HG03460 (cell line): Measurements from ENCODE around the gene FYCO1.

Experiments used
- ATAC-seq: cut with Tn5 transposase; IDR thresholded peaks from one replicate; pipeline ENCODE4 v1.9.1; 2021; ENCODE audit not compliant: unreplicated experiment

The FYCO1 gene

DNA sequence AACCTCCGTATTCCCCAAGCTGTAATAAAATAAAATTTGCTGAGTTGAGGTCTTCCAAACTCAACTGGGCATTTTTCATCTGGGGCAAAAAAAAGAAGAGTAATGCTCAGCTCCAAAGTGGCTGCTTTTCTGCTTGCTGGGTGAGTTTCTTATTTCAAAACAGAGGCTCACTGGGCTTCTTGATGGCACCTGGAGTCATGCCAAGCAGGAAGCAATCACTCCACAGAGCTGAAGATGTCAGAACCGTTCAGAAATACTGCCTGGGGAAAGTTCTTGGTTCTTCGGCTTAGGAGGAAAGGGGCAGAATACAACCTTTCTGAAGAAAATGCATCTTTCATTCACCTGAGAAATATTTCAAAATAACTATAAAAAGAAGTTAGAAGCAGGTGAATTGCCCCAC is 105.2 kb downstream of the FYCO1 start:
- no peak for ATAC-seq

DNA sequence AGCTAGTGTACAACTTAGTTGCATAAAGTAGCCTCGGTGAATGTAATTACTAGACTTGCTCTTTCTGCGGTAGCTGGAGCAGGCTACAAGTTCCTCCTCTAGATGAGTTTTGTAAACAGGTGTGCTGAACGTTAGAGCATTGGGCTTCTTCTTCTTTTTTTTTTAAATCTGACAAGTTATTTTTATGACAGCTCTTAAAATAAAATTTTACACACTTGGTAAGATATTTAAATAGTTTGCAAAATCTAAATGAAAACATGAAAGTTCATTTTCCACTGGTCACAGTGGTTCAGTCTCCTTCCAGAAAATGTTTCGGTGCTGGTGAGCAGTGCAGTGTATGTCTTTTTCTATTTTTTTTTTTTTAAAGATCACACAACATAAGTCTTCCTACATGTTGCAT is 106.3 kb downstream of the FYCO1 start:
- ATAC-seq, result no peak

DNA sequence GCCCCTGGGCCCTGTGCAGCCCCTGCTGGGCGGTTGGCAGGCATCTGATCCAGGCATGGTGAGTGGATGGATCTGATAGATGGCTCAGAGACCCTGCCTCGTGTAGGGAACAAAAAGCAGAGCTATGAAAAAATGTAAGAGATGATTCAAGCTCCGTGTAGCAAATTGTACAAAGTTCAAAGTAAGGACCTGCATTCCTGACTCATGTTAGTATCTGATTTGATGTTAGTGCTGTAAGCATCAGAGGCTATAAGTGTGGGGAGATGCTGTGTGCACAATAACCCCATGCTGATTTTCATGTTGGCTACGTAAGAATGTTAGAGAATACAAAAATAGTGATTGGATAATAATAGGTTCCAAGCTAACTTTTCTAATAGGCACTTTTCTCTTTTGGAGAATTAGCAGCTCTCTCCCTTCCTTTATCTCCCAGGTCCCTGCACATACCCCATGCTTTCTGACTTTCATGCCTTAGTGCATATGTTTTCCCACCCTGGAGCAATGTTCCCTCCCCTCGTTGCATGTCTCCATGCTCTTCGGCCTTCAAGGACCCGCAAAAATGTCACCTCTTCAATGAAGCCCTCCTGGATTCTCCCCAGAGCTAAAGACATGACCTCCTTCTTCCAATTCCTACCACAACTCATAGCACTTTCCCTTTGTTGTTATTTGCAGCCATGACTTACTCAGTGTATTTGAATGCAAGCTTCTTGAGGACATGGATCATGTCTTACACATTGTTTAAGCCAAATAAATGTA is 107.7 kb downstream of the FYCO1 start:
- no peak for ATAC-seq

DNA sequence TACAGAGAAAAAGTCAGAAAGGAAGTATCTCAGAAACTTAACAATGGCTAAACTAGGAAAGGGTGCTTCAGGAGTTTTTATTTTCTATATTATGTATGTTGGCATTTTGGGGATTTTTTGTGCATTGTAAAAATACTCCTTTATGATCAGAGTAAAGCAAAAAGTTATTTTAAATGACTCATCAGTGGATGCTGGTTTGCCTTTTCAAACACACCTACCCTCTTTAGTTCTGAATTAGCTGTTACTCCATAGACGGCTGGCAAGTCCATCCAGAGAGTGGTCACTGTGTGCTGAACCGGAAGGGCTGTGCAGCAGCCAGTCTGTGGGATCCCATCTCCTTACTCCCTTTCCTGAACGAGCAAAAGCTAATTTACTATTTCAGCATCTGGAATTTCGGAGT is 108.3 kb downstream of the FYCO1 start:
- no peak for ATAC-seq

DNA sequence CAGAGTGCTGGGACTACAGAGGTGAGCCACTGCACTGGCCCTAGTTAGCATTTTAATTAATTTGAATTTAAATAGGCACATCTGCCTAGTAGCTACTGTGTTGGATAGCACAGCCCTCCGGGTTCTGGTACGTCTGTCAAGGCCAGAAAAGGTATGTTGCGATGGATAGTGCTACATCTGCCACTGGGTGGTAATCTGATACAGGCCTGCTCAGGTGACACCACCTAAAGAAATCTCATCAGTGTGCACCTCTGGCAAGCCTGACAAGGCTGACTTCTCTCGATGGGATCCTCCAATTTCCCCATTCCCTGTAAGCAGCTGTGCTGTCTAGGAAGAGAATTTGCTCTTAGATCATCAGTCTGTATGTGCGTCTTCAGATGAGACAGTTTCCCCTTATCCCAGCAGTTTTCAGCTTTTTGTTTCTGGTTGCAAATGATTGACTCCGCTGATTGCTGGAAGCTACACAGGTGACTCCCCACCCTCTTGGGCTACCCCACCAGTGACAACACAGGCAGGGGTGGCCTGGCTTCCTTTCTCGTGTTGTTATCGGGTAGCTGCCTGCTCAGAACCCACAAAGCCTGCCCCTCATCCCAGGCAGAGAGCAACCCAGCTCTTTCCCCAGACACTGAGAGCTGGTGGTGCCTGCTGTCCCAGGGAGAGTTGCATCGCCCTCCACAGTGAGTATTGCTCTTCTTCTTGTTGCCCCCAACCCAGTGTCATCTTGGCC is 109.5 kb downstream of the FYCO1 start, which contains the start of gene CCR9:
Gene CCR9 (plus strand): TSS at position 565 of the 727 bp plus-strand sequence. CDS start 8,391 bp downstream, outside the sequence.
- no peak for ATAC-seq

DNA sequence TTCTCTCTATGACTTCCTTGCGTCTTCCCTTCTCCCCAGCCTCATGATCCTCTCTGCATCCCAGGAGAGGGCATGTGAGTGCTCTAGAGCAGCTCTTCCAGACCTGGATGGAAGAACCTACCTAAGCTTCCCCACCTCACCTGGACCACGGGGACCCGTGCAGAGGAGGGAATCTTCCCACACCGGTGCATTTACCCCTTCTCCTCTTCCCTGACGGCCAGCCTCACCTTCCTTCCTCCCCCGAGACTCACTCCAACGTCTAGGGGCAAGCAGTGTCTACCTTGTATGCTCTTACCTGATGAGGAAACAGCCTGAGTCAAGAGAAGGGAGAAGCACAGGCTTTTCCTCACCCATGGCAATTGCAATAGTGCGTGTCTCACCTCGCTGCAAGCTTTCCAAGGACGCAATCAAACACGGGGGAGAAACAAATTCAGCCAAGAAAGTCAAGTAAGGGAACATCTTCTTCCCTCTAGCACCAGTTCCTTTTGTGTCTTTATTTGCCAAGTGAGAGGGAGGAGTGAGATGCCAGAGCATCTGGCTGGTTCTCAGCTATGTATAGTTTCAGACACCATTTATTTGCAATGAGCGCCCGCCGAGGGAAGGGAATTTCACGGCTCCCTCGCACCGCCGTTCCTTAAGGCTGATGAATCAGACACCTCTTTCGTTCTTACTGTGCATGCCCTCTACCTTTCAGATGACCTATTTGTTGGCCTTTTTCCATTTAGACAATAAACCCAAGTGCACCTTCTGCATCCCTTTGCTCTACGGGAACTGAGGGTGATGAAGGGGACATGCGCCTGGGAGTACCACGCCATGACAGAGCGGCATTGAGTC is 111.0 kb downstream of the FYCO1 start:
- no peak for ATAC-seq

DNA sequence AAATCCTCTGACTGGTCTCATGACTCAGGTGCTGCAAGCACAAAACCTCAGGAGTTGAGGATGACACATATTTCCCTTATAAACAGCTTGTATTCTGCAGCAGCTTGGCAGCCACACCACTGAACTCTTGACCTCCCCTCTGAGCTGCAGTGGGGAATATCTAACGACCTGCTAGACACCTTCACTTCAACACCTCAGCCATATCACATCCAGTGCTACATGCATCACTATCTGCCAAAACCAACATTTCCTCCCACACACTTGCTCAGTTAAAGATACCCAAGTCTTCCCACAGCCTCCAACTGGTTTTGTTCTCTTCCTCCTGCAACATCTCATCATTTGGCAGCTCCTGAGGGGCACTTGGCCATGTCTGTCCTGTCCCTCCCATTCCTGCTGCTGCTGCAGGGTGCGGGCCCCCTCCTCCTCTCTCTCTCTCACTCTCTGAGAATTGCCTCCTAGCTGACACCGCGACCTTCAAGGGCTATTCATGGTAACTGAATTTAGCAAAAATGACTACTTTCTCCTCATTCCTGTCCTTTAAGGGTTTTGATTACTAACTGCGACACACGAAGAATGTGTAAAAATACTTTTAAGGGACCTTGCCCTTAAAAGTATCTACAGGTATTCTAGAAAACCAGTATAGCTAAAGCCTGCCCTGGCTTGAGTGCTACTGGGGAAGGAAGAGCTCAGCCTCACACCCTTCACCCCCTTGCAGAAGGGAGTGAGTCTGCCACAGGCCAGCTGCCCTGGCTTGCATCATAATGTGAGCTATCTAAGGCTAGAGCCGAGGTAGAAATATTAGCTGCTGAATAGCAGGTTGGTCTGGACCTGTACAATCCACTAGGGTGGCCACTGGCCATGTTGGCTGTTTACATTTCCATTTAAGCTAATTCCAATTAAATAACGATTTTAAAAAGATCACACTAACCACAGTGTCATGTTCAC is 114.3 kb downstream of the FYCO1 start:
- ATAC-seq, result no peak

DNA sequence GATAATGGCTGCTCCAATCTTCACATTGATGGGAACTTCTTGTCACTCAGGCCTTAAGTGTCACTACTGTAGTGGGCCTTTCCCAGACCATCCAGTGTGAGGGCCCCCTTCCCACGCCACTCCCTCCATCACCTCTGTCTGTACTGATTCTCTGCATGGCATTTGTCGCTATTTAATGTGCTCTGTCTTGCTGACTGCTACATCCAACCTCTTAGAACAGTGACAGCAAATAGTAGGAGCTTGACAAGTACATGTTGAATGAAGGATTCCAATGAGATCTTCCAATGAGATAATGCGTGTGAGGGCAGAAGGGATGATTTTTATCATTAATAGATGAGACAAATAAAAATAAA is 114.9 kb downstream of the FYCO1 start:
- ATAC-seq, result no peak

DNA sequence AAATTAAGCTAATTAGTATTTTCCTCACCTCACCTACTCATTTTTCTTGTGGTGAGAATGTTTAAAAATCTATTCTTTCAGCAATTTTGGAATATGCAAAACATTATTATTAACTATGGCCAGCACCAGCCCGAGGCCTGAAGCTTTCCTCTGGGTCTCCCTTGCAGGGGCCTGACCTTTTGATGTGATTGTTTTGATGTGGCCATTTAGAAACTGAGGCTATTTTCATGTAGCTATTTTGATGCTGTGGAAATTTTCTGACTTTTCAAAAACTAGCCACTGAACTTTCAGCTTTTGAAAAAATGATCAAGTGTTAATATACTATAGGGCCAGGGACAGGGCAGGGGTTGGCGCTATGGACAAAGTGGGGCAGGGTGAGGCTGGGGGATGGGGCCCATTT is 117.5 kb downstream of the FYCO1 start:
- no peak for ATAC-seq

DNA sequence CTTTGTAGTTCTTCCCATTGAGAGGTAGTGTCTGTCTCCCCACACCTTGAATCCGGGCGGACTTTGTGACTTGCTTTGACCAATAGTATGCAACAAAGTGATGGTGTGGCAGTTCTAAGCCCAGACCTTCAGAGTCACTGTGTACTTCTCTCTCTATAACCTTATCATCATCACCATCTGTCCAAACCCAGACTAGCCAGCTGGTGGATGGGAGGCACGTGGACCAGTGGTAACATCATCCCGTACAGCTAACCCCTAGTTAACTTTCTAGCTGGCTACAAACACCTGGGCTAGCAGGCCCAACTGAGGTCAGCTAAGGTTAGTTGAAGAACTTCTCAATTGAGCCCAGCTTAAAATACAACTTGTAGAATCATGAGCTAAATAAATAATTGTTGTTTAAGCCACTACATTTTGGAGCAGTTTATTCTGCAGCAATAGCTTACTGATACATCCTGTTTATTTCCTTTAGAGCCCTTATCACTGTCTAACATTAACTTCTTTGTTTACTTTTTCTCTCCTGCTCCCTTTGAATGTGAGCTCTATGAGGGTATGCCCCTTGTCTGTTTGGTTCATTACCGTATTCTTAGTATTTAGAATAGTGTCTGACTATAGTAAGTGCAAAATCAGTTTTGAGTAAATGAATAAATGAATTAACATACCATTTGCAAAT is 120.8 kb downstream of the FYCO1 start:
- no peak for ATAC-seq

DNA sequence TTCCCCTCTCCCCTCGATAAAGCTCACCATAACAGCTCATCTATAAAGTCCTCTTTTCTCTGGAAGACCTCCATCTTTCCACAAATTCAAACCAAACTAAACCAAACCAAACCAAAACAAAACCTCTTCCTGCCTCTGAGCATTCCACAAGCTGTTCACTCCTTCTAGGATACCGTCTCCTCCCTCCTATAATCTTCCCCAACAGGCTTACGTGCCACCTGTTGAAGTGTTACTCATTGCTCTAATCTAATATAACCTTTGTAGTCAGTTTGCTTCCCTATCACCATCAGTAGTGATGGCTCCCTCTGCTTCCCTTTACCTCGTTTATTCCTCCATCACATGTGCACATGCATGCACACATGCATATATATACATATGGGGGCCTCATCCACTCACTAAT is 122.0 kb downstream of the FYCO1 start:
- ATAC-seq, result no peak

DNA sequence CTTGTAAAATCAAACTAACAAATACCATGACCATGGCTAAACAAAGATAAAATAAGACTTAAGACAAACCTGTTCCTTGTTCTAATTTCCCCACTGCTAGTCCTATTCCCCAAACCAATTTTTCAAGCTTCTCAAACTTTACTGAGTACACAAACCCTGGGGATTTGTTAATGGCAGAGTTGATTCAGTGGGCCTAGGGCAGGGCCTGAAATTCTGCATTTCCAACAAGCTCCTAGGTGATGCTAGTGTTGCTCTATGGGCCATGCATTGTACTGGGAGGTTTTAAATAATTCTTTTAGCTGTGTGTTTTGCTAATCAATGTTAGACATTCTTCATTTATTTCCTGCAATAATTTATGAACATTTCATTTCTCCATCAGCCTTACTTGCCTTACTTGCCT is 122.6 kb downstream of the FYCO1 start:
- ATAC-seq, result no peak

DNA sequence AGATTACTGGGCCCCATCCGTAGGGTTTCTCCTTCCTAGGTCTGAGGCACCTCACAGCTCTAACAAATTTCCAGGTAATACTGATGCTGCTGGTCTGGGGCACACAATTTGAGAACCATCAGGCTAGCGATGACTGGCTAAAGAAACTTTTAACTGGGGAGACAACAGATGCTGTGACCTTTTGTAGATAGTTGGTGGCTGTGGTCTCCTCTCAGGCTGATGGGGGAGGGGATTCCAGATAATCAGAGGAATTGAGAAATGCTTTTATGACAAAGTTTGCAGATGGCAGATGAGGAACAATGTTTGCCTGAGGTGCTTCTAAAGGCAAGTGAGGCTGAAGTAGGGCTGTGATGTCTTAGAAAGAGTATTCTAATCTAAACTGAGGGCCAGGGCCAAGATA is 123.1 kb downstream of the FYCO1 start:
- no peak for ATAC-seq

DNA sequence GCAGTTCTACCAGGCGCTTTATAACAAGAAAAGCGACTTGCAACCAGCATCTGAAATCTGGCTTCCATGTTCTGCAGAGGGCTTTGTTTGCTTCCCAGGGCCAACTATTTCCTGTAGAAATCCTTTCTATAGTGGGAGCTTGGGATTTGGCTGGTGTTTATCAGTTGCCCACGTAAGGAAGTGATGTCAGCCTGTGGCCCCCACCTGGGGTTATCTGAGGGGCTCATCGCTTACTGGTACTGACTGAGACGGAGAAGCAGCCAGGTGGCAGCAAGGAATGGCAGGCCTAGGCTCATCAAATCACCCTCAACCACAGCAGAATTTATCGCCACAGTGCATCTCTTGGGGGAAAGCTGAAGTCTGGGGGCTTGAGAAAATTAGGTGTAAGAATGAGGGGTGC is 123.8 kb downstream of the FYCO1 start:
- no peak for ATAC-seq

DNA sequence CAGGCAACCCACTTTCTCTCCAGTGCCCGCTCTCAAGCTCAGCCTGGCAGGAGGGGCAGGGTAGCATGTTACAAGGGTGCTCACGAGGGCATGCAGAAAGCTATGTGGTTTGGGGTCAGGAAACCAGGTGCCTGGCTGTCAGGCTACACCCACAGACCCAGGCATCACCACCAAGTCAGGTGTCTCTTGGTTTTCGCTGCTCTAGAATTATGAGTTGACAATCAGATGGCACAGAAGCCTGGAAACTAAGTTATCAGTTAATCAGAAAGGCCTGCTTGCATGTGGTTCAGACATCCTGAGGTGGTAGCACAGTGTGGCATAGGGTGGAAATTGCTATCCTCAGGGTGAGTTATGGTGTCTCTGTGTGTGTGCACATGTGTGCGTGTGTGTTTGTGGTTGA is 125.5 kb downstream of the FYCO1 start:
- no peak for ATAC-seq

DNA sequence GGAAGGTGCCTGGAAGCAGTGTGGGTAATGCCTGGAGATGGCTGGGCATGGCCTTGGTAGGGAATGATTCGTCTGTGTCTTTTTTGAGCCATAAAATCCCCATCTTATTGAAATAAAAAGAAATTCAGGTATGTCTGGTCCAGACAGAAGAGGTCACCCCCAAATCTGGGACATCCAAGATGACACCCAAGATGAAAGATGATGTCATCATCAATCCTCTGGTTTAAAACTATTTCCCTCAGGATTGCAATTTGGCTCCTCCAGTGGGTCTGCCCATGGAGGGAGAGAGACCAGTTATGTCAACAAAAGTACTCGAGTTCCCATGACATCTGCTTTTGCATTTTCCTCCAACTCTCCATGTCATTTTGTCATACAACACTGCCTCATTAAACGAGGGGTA is 126.0 kb downstream of the FYCO1 start:
- no peak for ATAC-seq

DNA sequence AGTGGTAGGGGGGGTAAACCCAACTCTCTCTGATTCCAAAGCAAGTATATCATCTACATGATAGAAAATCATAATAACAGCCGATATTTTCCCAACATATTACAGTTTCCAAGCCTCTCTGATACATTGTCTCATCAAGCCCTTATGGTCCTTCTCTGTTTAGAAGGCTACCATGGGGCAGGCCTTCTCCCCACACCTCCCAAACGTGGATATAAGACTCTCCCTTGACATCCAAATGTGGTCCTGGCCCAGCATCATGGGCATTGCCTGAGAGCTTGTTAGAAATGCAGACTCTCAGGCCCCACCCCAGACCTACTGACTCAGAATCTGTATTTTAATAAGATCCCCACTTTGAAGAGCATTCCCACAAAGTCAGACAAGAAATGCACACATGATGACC is 127.0 kb downstream of the FYCO1 start:
- ATAC-seq, result no peak

DNA sequence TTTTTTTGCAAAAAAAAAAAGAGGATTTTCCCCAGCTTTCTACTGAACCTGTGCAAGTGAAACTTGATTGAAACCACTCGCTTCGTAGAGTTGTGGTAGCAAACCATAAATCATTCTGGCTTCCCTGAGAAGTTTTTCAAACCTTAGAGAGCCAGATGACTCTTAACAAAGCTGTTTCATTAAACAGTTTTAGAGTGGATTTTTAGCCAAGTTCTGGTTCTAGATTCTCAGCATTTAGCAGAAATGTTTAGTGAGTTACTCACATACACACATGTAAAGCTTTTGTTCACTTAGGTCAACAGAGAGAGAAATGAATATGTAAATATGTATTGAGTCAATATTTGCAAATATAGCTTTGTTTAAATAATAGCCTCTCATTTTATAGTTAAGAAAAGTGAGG is 127.4 kb downstream of the FYCO1 start:
- ATAC-seq, result no peak
